ENCODE results near the gene MRPL49. TPM values are rescaled to one million over a fixed set of nuclear protein-coding genes. Genes with fewer than 3 reads are reported as not detected.
A peak's percentile ranks its signal among the peaks of the same experiment; 100 is the strongest.

Gene MRPL49
- total and polyA plus RNA-seq, 9 of the 15 experiments (the other 6 are each of a cell fraction or from before 2014, with no cell fraction given): 74.3 to 132 (median 91.2) TPM

DNA sequence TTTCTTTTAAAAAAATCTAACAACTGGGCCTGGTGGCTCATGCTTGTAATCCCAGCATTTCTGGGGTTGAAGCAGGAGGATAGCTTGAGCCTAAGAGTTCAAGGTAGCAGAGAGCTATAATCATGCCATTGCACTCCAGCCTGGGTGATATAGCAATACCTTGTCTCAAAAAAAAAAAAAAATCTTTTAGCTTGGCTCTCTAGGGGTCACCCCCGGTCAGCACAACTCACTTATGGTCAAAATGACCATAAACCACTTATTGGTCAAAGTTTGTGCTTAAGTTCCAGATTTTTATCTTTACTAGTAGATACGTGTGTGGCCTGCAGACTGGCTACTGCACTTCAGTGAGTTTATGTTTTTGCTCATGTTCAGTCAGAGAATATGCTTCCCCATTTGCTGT lies 41.6 kb downstream of the MRPL49 start (continued):
- TF ChIP-seq, protein P1, sequence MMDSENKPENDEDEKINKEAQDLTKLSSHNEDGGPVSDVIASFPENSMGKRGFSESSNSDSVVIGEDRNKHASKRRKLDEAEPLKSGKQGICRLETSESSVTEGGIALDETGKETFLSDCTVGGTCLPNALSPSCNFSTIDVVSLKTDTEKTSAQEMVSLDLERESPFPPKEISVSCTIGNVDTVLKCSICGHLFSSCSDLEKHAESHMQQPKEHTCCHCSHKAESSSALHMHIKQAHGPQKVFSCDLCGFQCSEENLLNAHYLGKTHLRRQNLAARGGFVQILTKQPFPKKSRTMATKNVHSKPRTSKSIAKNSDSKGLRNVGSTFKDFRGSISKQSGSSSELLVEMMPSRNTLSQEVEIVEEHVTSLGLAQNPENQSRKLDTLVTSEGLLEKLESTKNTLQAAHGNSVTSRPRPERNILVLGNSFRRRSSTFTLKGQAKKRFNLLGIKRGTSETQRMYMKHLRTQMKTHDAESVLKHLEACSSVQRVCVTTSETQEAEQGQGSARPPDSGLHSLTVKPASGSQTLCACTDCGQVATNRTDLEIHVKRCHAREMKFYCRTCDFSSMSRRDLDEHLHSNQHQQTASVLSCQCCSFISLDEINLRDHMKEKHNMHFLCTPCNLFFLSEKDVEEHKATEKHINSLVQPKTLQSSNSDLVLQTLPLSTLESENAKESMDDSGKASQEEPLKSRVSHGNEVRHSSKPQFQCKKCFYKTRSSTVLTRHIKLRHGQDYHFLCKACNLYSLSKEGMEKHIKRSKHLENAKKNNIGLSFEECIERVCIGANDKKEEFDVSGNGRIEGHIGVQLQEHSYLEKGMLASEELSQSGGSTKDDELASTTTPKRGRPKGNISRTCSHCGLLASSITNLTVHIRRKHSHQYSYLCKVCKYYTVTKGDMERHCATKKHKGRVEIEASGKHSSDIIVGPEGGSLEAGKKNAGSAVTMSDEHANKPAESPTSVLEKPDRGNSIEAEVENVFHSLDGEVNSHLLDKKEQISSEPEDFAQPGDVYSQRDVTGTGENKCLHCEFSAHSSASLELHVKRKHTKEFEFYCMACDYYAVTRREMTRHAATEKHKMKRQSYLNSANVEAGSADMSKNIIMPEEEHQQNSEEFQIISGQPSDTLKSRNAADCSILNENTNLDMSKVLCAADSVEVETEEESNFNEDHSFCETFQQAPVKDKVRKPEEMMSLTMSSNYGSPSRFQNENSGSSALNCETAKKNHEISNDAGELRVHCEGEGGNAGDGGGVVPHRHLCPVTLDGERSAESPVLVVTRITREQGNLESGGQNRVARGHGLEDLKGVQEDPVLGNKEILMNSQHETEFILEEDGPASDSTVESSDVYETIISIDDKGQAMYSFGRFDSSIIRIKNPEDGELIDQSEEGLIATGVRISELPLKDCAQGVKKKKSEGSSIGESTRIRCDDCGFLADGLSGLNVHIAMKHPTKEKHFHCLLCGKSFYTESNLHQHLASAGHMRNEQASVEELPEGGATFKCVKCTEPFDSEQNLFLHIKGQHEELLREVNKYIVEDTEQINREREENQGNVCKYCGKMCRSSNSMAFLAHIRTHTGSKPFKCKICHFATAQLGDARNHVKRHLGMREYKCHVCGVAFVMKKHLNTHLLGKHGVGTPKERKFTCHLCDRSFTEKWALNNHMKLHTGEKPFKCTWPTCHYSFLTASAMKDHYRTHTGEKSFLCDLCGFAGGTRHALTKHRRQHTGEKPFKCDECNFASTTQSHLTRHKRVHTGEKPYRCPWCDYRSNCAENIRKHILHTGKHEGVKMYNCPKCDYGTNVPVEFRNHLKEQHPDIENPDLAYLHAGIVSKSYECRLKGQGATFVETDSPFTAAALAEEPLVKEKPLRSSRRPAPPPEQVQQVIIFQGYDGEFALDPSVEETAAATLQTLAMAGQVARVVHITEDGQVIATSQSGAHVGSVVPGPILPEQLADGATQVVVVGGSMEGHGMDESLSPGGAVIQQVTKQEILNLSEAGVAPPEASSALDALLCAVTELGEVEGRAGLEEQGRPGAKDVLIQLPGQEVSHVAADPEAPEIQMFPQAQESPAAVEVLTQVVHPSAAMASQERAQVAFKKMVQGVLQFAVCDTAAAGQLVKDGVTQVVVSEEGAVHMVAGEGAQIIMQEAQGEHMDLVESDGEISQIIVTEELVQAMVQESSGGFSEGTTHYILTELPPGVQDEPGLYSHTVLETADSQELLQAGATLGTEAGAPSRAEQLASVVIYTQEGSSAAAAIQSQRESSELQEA (IDR thresholded peaks at IDR 0.05; ENCODE audit: low read depth): no peak
- TF ChIP-seq CTBP1 (IDR thresholded peaks at IDR 0.05; ENCODE audit: borderline replicate concordance): no peak
- TF ChIP-seq, protein P2, sequence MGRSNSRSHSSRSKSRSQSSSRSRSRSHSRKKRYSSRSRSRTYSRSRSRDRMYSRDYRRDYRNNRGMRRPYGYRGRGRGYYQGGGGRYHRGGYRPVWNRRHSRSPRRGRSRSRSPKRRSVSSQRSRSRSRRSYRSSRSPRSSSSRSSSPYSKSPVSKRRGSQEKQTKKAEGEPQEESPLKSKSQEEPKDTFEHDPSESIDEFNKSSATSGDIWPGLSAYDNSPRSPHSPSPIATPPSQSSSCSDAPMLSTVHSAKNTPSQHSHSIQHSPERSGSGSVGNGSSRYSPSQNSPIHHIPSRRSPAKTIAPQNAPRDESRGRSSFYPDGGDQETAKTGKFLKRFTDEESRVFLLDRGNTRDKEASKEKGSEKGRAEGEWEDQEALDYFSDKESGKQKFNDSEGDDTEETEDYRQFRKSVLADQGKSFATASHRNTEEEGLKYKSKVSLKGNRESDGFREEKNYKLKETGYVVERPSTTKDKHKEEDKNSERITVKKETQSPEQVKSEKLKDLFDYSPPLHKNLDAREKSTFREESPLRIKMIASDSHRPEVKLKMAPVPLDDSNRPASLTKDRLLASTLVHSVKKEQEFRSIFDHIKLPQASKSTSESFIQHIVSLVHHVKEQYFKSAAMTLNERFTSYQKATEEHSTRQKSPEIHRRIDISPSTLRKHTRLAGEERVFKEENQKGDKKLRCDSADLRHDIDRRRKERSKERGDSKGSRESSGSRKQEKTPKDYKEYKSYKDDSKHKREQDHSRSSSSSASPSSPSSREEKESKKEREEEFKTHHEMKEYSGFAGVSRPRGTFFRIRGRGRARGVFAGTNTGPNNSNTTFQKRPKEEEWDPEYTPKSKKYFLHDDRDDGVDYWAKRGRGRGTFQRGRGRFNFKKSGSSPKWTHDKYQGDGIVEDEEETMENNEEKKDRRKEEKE (IDR thresholded peaks at IDR 0.05; ENCODE audit: borderline replicate concordance in 1 of 2, control insufficient read depth in 1 of 2, low read depth in 2 of 2, low read length in 1 of 2): no peak
- no peak for TF ChIP-seq ZNF12 (CRISPR knock-in tag; IDR thresholded peaks at IDR 0.05)
- TF ChIP-seq HNRNPL (IDR thresholded peaks at IDR 0.05; ENCODE audit: low read depth, low read length): no peak
- TF ChIP-seq ARNT (IDR thresholded peaks at IDR 0.05): no peak
- peak; percentile 68 for TF ChIP-seq ZNF384 (IDR thresholded peaks at IDR 0.05; ENCODE audit: low read depth, low read length)
- no peak for TF ChIP-seq SPI1 (IDR thresholded peaks at IDR 0.05; ENCODE audit: borderline replicate concordance, low read depth, low read length)
- no peak for TF ChIP-seq ETV5 (CRISPR knock-in tag; IDR thresholded peaks at IDR 0.05; ENCODE audit: low read depth)
- TF ChIP-seq XRCC4 (IDR thresholded peaks at IDR 0.05; ENCODE audit: extremely low read depth, insufficient read depth, insufficient read length): no peak
- no peak for TF ChIP-seq TCF7 (IDR thresholded peaks at IDR 0.05; ENCODE audit: borderline replicate concordance)
- TF ChIP-seq ZSCAN32 (CRISPR knock-in tag; IDR thresholded peaks at IDR 0.05): no peak
- no peak for TF ChIP-seq PPARD (CRISPR knock-in tag; IDR thresholded peaks at IDR 0.05)
- no peak for TF ChIP-seq MIER1 (IDR thresholded peaks at IDR 0.05; ENCODE audit: low read depth)
- no peak for TF ChIP-seq RBM14 (IDR thresholded peaks at IDR 0.05; ENCODE audit: borderline replicate concordance, insufficient read depth, low read depth, low read length)
- TF ChIP-seq, protein P3, sequence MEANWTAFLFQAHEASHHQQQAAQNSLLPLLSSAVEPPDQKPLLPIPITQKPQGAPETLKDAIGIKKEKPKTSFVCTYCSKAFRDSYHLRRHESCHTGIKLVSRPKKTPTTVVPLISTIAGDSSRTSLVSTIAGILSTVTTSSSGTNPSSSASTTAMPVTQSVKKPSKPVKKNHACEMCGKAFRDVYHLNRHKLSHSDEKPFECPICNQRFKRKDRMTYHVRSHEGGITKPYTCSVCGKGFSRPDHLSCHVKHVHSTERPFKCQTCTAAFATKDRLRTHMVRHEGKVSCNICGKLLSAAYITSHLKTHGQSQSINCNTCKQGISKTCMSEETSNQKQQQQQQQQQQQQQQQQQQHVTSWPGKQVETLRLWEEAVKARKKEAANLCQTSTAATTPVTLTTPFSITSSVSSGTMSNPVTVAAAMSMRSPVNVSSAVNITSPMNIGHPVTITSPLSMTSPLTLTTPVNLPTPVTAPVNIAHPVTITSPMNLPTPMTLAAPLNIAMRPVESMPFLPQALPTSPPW (CRISPR knock-in tag; IDR thresholded peaks at IDR 0.05): 0 out of 2 replicates have a peak, but pooled peaks have one; percentile 28
- TF ChIP-seq KAT2B (IDR thresholded peaks at IDR 0.05; ENCODE audit: low read depth, low read length): no peak
